GM19099 (cell line): ENCODE results near the gene RIN3.
A peak's percentile ranks its signal among the peaks of the same experiment; 100 is the strongest.

Experiments used
- POLR2A ChIP-seq: IDR thresholded peaks from 3 replicates; pipeline ENCODE4 v1.6.1; 2011; ENCODE audit warnings: low read depth; ENCODE audit not compliant: insufficient read length; ENCODE audit errors: extremely low read depth

The RIN3 gene

DNA sequence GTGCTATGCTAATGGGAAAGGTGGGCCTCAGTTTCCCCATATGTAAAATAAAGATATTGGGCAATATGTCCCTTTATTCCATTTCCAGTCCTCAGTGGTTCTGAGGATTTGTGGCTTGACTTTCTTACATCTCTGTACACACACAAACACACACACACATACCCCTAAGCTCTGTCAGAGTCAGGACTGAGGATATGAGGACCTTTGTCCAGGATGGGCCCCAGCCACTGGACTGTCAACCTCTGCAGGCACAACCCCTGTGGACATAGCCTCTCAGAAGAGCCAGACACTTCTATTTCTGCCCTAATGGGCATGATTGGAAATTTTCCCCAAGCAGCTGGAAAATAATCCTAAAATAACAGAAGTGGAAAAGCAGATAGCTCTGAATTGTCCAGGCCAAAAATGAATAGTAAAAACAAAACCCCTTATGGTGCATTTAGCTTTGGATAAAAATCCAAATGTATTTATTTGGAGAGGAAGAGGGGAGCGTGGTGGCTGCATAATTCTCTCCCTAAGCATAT lies 50.2 kb downstream of the RIN3 start:
- TF ChIP-seq POLR2A: no peak

DNA sequence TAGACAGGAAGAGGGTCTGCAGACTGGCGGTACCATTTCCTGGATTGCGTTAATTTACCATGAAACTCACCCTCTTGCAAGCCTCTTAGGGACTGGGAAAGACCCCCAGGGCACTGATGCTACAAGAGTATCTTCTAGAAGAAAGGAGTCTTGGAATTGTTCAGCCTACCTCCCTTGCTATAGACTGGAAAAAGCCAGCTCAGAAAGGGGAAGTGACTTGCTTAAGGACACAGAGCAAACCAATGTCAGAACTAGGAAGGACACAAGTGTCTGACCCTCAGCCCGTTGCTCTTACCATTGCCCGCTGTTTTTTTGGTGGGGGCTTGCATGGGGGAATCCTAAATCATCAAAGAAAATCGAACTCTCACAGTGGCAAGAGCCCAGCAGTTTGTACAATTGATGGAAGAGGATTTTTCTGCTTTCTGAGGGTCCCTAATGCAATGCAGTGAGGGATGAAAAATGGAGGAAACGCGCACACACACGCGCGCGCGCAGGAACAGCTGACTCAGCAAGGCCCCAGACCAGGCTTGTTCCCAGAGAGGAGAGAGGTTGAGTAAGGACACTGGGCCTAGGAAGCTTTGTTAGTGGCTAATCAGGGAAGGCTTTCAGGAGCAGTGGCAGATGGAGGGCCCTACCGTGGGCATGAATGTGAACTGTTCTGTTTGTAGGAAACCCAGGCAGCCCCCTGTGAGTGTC lies 50.9 kb downstream of the RIN3 start:
- TF ChIP-seq POLR2A: no peak

- no peak for TF ChIP-seq POLR2A
These were observed 51.6 kb downstream of the RIN3 start for GRCh38 chr14:92565040-92565717.

DNA sequence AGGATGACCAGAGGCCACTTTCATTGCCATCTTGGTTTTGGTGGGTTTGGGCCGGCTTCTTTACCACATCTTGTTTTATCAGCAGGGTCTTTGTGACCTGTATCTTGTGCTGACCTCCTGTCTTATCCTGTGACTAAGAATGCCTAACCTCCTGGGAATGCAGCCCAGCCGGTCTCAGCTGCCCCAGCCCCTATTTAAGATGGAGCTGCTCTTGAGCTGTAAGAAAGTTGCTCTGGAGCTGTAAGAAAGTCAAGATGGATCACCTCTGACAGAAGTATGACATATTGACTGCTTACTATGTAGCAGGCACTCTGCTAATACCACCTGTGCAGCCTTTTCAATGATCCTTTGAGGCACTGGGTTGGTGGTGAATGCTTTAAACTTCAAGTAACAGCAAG lies 52.1 kb downstream of the RIN3 start:
- TF ChIP-seq POLR2A: no peak

DNA sequence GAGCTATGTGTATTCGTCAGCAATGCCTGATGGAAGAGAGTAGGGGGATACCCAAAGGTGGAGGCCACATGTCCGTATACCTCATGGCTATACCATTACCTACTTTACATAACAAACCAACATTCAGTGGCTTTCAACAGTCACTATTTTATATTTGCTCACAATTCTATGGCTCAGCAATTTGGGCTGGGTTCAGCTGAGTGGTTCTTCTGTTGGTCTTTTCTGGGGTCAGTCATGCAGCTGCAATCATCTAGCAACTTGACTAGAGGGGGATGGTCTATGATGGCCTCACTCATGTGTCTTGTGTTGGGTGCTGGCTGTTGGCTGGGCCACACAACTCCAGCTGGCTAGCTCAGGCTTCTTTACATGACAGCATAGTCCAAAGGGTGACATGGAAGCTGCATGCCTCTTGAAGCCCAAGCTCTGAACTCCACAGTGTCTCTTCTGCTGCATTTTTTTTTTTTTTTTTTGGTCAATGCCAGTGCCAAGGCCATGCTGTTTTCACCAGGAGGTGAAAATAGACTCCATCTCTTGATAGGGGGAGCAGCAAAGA lies 53.7 kb downstream of the RIN3 start:
- no peak for TF ChIP-seq POLR2A

GRCh38 chr14:92568621-92569479 lies 55.3 kb downstream of the RIN3 start:
- peak; percentile 60 for TF ChIP-seq POLR2A

GRCh38 chr14:92570674-92571262 lies 57.2 kb downstream of the RIN3 start:
- no peak for TF ChIP-seq POLR2A

GRCh38 chr14:92572050-92572449 lies 58.5 kb downstream of the RIN3 start:
- TF ChIP-seq POLR2A: no peak

DNA sequence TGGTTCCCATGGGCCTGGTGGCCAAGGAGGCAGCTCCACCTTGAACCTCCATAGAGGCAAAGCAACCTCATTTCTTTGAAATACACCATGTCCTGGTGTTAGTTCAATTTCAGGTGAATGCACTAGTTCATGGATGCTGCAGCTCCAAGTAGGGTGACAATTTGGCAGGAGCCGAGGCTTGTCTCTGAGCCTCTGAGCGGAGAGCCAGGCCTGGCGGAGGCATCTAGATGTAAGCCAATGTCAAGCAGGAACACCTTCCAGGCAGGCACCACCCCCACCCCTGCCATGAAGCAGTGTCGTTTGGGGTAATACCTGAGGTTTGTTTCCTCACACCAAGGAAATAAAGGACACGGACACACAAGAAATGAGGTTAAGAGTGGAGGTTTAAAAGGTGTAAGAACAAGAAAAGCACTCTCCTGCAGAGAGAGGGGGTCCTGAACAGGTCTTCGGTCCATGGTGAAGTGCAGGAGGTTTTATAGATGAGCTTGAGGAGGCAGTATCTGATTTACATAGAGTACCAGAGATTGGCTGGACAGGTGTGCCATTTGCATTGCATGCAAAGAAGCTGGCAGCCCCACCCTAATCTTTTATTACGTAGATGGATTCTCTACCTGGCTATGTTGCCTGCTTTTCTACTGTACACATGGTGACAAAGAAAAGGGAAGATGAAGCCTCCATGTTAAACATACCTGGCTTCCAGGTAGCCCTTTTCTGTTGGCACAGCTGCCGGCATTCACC lies 60.3 kb downstream of the RIN3 start:
- no peak for TF ChIP-seq POLR2A

GRCh38 chr14:92575061-92575747 lies 61.6 kb downstream of the RIN3 start:
- TF ChIP-seq POLR2A: no peak

DNA sequence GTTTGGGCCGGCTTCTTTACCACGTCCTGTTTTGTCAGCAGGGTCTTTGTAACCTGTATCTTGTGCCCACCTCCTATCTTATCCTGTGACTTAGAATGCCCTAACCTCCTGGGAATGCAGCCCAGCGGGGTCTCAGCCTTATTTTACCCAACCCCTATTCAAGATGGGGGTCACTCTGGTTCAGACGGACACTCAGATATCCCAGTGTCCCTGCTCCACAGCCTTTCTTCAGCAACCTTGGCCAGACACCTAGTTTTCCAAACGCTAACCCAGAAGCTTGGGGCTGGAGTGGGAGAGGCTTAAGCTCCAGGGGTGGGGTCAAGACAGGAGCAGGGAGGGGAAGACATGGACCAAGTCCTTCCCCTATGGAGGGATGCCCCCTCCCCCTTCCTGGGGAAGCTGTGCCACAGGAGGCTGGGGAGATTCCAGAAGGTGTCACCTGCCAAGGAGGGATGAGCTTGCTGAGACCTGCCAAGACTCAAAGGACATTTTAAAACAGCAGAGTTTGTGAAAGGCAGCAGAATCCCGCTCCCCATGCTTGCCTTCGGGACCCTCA lies 62.2 kb downstream of the RIN3 start:
- no peak for TF ChIP-seq POLR2A

DNA sequence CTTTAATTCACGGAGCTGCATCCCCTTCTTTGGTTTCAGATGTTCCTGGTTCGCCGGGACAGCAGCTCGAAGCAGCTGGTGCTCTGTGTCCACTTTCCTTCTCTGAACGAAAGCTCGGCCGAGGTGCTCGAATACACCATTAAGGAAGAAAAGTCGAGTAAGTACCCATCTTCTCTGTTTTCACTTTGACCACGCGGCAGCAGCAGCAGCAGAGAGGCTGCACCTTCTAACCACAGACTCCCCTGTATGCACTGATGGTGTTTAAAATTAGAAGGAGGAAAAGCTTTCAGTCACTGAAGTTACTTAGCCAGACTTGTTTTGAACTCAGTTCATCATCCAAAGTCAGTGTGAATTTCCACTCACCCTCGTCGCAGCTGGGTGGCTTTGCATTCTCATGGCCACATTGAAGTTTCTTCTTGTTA lies 63.8 kb downstream of the RIN3 start:
- TF ChIP-seq POLR2A: no peak

- TF ChIP-seq POLR2A: no peak
These were observed 64.9 kb downstream of the RIN3 start for GRCh38 chr14:92578511-92578910.
